ENCODE results near the gene S1PR5.

DNA sequence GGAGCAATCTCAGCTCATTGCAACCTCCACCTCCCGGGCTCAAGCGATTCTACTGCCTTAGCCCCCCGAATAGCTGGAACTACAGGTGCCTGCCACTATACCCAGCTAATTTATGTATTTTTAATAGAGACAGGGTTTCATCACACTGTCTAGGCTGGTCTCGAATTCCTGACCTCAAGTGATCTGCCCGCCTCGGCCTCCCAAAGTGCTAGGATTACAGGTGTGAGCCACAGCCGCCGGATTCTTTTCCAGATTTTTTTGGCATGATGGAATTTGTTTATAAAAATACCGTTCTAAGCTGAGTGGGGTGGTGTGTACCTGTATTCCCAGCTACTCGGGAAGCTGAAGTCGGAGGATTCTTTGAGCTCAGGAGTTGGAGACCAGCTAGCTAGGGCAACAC, 20.4 kb upstream of the S1PR5 start:
- TF ChIP-seq EGR1 (IDR thresholded peaks at IDR 0.05; ENCODE audit: borderline replicate concordance, low read depth, low read length): no peak
- TF ChIP-seq TBP (IDR thresholded peaks at IDR 0.05; ENCODE audit: low read depth, low read length): no peak
- TF ChIP-seq, protein P1, sequence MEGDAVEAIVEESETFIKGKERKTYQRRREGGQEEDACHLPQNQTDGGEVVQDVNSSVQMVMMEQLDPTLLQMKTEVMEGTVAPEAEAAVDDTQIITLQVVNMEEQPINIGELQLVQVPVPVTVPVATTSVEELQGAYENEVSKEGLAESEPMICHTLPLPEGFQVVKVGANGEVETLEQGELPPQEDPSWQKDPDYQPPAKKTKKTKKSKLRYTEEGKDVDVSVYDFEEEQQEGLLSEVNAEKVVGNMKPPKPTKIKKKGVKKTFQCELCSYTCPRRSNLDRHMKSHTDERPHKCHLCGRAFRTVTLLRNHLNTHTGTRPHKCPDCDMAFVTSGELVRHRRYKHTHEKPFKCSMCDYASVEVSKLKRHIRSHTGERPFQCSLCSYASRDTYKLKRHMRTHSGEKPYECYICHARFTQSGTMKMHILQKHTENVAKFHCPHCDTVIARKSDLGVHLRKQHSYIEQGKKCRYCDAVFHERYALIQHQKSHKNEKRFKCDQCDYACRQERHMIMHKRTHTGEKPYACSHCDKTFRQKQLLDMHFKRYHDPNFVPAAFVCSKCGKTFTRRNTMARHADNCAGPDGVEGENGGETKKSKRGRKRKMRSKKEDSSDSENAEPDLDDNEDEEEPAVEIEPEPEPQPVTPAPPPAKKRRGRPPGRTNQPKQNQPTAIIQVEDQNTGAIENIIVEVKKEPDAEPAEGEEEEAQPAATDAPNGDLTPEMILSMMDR (IDR thresholded peaks at IDR 0.05; ENCODE audit: control extremely low read depth in 1 of 3, insufficient read depth in 1 of 3, low read depth in 1 of 3, low read length in 3 of 3): no peak
- no peak for TF ChIP-seq EZH2 (IDR thresholded peaks at IDR 0.05; ENCODE audit: low read depth, low read length, severe bottlenecking)
- TF ChIP-seq, protein P2, sequence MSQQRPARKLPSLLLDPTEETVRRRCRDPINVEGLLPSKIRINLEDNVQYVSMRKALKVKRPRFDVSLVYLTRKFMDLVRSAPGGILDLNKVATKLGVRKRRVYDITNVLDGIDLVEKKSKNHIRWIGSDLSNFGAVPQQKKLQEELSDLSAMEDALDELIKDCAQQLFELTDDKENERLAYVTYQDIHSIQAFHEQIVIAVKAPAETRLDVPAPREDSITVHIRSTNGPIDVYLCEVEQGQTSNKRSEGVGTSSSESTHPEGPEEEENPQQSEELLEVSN (IDR thresholded peaks at IDR 0.05): no peak
- no peak for TF ChIP-seq POLR2AphosphoS5 (IDR thresholded peaks at IDR 0.05; ENCODE audit: low read depth, low read length)
- TF ChIP-seq SP1 (IDR thresholded peaks at IDR 0.05; ENCODE audit: low read depth, low read length): no peak
- TF ChIP-seq EP300 (IDR thresholded peaks at IDR 0.05; ENCODE audit: borderline replicate concordance in 1 of 2, low read depth in 2 of 2, low read length in 2 of 2): no peak
- no peak for TF ChIP-seq CTBP2 (IDR thresholded peaks at IDR 0.05; ENCODE audit: borderline replicate concordance, insufficient read depth, insufficient read length, low read length)

All from H1 (cell line).